Measurements from ENCODE around the gene MED25.

The MED25 gene

DNA sequence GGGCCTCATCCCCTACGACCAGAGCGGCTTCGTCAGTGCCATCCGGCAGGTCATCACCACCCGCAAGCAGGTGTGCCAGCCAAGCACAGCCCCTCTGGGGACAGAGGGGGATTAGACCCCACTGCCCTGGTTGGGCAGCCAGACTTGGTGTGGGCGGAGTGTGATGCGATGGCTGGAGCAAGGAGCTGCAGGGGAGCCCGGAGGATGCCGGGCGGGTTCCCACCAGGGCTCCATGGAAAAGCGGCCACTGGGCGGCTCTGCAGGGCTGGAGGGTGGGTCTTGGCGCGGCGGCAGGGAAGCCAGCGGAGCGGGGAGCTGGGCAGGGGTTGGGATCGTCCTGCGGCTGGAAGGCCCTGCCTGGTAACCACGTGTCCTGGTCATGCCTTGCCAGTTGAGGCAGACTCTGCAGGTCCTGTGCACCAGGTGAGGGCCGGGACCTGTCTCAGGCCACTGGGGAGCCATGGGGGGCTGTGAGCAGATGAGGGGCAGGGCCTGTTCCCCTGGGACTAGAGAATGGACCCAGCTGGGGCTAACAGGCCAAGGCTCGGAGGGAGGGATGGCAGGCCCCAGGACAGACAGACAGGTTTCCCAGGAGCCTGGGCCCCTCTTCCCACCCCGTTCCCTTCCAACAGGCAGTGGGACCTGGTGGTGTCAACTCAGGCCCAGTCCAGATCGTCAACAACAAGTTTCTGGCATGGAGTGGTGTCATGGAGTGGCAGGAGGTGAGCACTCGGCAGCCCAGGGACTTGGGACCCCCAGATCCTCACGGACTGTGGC, 39.2 kb downstream of the MED25 start:
- no peaks in the 10 kb centered on the region for H3F3A ChIP-seq (ENCODE audit: low read depth)

GRCh38 chr19:49857838-49858087, 39.7 kb downstream of the MED25 start:
- H3K4me3 ChIP-seq (ENCODE audit: low read length, poor library complexity, severe bottlenecking) = no peak overlapping the region
- no peaks in the 10 kb centered on the region for H3K9me3 ChIP-seq (ENCODE audit: insufficient read depth, low read depth, low read length)
- no peak overlapping the region for H3K4me2 ChIP-seq (ENCODE audit: low read depth, low read length, poor library complexity, severe bottlenecking)
- H3K4me1 ChIP-seq (ENCODE audit: insufficient read depth, low read length, poor library complexity, severe bottlenecking) = peaks cover 3% of the 10 kb centered on the region
- TF ChIP-seq, protein P1, sequence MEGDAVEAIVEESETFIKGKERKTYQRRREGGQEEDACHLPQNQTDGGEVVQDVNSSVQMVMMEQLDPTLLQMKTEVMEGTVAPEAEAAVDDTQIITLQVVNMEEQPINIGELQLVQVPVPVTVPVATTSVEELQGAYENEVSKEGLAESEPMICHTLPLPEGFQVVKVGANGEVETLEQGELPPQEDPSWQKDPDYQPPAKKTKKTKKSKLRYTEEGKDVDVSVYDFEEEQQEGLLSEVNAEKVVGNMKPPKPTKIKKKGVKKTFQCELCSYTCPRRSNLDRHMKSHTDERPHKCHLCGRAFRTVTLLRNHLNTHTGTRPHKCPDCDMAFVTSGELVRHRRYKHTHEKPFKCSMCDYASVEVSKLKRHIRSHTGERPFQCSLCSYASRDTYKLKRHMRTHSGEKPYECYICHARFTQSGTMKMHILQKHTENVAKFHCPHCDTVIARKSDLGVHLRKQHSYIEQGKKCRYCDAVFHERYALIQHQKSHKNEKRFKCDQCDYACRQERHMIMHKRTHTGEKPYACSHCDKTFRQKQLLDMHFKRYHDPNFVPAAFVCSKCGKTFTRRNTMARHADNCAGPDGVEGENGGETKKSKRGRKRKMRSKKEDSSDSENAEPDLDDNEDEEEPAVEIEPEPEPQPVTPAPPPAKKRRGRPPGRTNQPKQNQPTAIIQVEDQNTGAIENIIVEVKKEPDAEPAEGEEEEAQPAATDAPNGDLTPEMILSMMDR (conservative IDR thresholded peaks at IDR 0.05; ENCODE audit: low read length) = no peak
- TF ChIP-seq EZH2phosphoT487 (IDR thresholded peaks at IDR 0.05; ENCODE audit: borderline replicate concordance) = no peak
- no peak overlapping the region for H3K9ac ChIP-seq (ENCODE audit: low read depth, low read length, poor library complexity, severe bottlenecking)
- no peaks in the 10 kb centered on the region for H3K27me3 ChIP-seq (ENCODE audit: insufficient read depth, low read length, poor library complexity, severe bottlenecking)
- peaks cover 52% of the 10 kb centered on the region for H4K20me1 ChIP-seq (ENCODE audit: insufficient read depth, low read length, poor library complexity, severe bottlenecking)
- no peak overlapping the region for H2AFZ ChIP-seq (ENCODE audit: low read length)
- peaks cover 55% of the 10 kb centered on the region; the same call in 1 of the 2 replicates for H3K36me3 ChIP-seq (ENCODE audit: insufficient read depth, low read length)
- no peaks in the 10 kb centered on the region for H3K9me2 ChIP-seq (replicated peaks; ENCODE audit: low read depth, low read length)
- peaks cover 25% of the 10 kb centered on the region for H3K79me2 ChIP-seq (ENCODE audit: insufficient read depth, low read length)
- H3F3A ChIP-seq (ENCODE audit: low read depth) = no peaks in the 10 kb centered on the region

More for the DNA sequence above, 39.2 kb downstream of the MED25 start:
- Histone ChIP-seq H3K9me3 (ENCODE audit: insufficient read depth, low read depth, low read length) (no peaks in the 10 kb centered on the region), H3K4me1 (ENCODE audit: insufficient read depth, low read length, poor library complexity, severe bottlenecking) (peaks cover 8% of the 10 kb centered on the region), H3K36me3 (ENCODE audit: insufficient read depth, low read length) (peaks cover 55% of the 10 kb centered on the region; the same call in 1 of the 2 replicates), H3K79me2 (ENCODE audit: insufficient read depth, low read length) (peaks cover 30% of the 10 kb centered on the region), H3K4me2 (ENCODE audit: low read depth, low read length, poor library complexity, severe bottlenecking) (no peak overlapping the region), H3K9ac (ENCODE audit: low read depth, low read length, poor library complexity, severe bottlenecking) (no peak overlapping the region), H4K20me1 (ENCODE audit: insufficient read depth, low read length, poor library complexity, severe bottlenecking) (peaks cover 53% of the 10 kb centered on the region), H3K9me2 (replicated peaks; ENCODE audit: low read depth, low read length) (no peaks in the 10 kb centered on the region), H3K27me3 (ENCODE audit: insufficient read depth, low read length, poor library complexity, severe bottlenecking) (no peaks in the 10 kb centered on the region), H2AFZ (ENCODE audit: low read length) (no peak overlapping the region), H3K4me3 (ENCODE audit: low read length, poor library complexity, severe bottlenecking) (no peak overlapping the region)
- no peak for TF ChIP-seq EZH2phosphoT487 (IDR thresholded peaks at IDR 0.05; ENCODE audit: borderline replicate concordance)
- TF ChIP-seq, protein P1 (conservative IDR thresholded peaks at IDR 0.05; ENCODE audit: low read length) = no peak

GRCh38 chr19:49858088-49858985, 40.2 kb downstream of the MED25 start:
- Histone ChIP-seq H2AFZ (ENCODE audit: low read length) (no peak overlapping the region), H3F3A (ENCODE audit: low read depth) (no peaks in the 10 kb centered on the region), H4K20me1 (ENCODE audit: insufficient read depth, low read length, poor library complexity, severe bottlenecking) (peaks cover 52% of the 10 kb centered on the region)

More at GRCh38 chr19:49858088-49858985, 40.2 kb downstream of the MED25 start:
- H3K9me3 ChIP-seq (ENCODE audit: insufficient read depth, low read depth, low read length) = no peaks in the 10 kb centered on the region
- no peaks in the 10 kb centered on the region for H3K27me3 ChIP-seq (ENCODE audit: insufficient read depth, low read length, poor library complexity, severe bottlenecking)
- no peaks in the 10 kb centered on the region for H3K4me1 ChIP-seq (ENCODE audit: insufficient read depth, low read length, poor library complexity, severe bottlenecking)
- H3K9me2 ChIP-seq (replicated peaks; ENCODE audit: low read depth, low read length) = no peaks in the 10 kb centered on the region
- TF ChIP-seq EZH2phosphoT487 (IDR thresholded peaks at IDR 0.05; ENCODE audit: borderline replicate concordance) = no peak
- TF ChIP-seq, protein P1 (conservative IDR thresholded peaks at IDR 0.05; ENCODE audit: low read length) = no peak
- H3K4me2 ChIP-seq (ENCODE audit: low read depth, low read length, poor library complexity, severe bottlenecking) = no peak overlapping the region
- no peak overlapping the region for H3K9ac ChIP-seq (ENCODE audit: low read depth, low read length, poor library complexity, severe bottlenecking)
- H3K36me3 ChIP-seq (ENCODE audit: insufficient read depth, low read length) = peaks cover 55% of the 10 kb centered on the region; the same call in 1 of the 2 replicates
- H3K79me2 ChIP-seq (ENCODE audit: insufficient read depth, low read length) = peaks cover 24% of the 10 kb centered on the region
- no peak overlapping the region for H3K4me3 ChIP-seq (ENCODE audit: low read length, poor library complexity, severe bottlenecking)

All from Loucy (cell line).